GM19099 (cell line): Measurements from ENCODE around the gene SLC8B1.

Source experiments
- POLR2A ChIP-seq: IDR thresholded peaks from 3 replicates; pipeline ENCODE4 v1.6.1; 2011; ENCODE audit warnings: low read depth; ENCODE audit not compliant: insufficient read length; ENCODE audit errors: extremely low read depth

Gene SLC8B1

DNA sequence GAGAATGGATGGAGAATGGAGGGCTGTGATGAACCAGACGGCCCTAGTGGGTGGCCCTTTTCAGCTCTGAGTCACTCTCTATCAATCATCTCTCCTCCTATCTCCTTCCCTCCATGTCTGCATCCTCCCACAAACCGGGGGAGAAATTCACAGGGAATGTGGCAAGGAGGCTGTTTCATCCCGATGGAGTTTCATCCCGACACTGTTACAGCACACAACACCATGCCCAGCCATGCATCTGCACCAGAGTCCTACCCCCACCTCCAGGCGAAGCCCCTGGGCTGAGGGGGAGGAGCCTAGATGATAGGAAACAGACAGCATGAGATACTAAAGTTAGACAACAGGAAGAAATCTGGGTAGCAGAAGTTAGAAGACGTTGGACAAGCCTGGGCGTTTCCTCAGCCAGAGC is 20.8 kb downstream of the SLC8B1 start:
- no peak for TF ChIP-seq POLR2A

DNA sequence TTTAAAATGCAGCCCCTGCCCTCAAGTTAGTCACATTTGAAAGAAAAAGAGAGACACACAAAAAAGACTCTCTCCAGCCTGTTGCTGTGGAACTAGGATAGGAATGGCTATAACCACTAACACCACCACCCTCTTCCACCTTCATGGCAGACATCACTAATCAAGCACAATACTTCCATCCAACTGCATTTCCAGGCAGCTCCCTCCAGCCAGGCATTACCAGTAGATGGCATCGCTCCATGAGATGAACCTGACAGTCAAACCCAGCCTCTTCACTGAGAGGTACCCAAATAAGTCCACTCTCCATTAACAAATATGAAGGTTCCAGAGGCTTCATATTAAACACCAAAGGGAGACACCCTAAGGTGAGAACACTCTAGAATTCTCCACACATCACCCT is 24.4 kb downstream of the SLC8B1 start:
- no peak for TF ChIP-seq POLR2A

DNA sequence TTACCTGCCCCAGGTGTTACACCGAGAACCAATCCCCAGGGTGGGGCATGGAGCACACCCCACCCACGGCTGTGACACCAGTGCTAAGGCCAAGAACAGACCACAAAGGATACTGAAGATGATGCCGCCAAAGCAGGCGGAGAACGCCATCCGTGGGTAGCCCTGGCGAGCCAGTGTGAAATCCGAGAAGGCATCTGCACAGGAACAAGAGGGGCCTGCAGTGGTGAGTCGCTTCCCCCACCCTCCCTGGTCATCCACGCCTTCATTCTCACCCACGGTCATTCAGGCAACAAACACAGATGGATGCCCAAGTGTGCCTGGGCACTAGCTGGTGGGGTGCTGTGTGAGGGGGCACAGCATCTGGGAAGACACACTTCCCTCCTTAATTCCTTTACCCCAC is 28.5 kb downstream of the SLC8B1 start:
- TF ChIP-seq POLR2A: no peak

DNA sequence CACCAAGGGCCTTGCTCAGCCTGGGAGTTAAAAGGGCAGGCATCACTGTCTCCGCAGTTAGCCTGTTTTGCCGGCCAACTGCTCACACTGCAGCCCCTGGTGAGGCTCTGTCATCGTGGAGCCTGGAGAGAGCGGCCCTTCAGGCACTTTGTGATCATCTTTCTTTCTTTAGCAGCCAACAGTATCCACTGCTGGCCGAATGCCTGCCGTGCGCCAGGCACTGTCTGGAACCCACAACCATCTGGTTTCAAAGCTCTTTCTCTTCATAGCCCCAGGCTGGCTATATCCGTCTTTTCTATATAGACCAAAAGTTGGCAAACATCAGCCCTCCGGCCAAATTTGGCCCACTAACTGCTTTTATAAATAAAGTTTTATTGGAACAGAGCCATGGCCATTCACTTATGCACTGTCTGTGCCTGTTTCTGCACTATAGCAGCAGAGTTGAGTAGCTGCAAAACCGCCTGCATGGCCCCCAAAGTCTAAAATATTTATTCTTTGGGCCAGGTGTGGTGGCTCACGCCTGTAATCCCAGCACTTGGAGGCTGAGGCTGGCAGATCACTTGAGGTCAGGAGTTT is 29.5 kb downstream of the SLC8B1 start:
- no peak for TF ChIP-seq POLR2A

DNA sequence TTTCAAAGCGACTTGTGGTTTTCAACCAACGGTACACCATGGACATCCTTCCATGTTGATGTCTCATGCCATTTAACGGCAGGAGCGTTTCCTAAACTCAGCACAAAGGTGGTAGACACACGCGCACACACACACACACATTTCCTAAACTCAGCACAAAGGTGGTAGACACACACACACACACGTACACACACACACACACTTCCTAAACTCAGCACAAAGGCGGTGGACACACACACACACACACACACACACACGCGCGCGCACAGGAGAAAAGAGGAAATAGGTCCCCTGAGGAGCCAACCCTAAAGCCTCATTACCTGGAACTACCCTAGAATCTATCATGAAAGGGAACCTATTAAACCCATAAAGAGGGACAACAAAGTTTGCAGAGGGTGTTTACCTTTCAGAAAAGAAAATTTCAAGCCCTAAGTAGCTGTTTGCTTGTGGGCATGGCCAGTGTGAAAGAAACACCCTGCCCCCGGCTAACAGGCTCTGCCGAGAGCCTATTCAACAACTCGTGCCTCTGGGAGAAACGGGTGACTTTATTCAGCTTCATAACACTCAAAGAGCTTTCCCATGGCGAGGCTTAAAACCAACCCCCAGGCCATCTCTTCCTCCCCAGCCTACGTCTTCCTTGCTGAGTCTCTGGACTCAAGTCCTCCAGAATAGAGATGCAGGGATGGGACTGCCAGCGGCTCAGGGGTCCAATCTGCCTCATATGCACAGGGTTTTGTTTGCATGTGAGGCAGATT is 31.8 kb downstream of the SLC8B1 start:
- TF ChIP-seq POLR2A: no peak

DNA sequence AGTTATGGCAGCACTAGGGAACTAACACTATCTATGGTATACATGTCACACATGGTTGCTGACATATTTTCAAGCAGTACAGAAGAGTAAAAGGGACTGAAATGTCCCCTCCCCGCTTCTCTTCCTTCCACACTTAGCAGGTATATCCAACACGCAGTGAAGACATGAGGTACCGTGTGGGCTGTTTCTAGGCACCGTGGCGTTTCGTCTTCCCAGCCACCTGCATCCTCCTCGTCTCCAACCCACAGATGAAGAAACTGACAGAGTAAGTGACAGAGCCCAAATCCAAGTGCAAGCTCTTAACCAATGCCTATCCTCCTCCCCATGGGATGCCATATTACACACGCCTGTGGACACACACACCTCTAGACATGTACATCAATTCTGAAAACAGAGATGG is 32.4 kb downstream of the SLC8B1 start:
- TF ChIP-seq POLR2A: no peak

DNA sequence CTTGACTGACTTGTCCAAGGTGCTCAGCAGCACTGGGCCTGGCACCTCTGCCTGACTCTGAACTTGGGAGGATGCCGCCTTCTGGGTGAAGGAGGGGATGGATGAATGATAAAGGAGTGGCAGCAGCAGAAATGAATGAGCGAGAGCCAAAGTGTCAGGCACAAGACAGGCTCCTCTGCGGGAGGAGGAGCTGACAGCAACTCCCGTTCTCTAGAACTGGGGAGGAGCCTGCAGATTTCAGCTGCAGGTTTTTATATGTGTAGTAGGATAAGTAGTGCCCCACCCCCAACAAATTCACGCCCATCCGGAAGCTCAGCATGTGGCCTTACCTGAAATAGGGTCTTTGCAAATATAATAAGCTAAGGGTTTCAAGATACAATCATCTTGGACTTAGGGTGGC is 33.1 kb downstream of the SLC8B1 start:
- no peak for TF ChIP-seq POLR2A

DNA sequence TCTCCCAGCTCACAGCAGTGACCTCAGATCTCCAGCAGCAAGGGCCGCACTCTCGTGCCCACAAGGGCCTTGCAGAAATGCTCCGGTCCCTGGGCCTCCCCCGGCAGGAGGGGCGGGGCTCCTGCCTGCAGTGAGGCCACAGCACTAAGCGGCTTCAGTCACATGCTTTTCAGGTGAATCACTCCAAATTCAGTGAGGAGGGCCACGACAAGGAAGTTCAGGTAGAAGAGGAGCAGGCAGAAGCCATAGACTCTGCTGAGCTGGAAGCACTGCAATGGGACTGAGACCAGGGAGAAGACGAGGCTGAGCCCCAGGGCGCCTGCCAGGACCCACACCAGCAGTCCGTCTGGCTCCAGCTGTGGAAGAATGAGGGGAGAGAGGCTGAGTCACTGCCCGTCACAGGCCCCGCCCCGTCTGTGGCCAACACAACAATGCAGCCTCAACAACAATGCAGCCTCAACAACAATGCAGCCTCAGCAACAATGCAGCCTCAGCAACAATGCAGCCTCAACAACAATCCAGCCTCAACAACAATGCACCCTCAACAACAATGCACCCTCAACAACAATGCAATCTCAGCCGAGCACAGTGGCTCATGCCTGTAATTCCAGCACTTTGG is 35.2 kb downstream of the SLC8B1 start:
- TF ChIP-seq POLR2A: no peak

DNA sequence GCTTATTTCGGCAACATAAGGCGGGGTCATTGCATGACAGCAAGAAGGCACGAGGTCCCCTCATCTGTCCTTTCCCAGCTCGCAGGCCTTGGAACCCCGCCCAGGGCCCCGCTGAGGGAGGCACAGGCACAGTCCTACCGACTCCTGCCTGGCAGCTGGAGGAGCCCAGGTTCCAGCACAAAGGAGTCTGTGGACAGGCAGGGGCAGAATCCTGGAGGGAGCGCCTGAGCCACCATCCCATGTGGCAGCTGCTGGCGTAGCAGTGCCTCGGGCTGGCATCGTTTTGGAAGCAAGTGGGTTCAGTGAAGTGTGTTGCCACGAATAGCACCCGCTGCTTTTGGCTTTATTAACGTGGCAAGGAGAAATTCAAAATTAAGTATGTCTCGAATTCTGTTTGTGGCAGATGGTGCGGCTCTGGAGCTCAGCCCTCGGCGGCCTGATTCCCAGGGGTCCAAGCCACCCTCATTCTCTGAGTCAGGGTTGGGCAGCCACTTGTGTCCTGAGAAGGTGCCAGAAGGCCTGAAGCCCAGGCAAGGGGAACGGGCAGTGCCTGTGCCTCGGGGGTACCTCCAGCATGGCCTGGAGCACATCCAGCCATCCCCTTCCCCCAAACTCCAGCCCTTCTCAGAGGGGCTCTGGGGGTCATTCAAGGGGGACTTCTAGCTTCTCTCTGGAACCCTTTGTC is 35.9 kb downstream of the SLC8B1 start:
- TF ChIP-seq POLR2A: no peak

DNA sequence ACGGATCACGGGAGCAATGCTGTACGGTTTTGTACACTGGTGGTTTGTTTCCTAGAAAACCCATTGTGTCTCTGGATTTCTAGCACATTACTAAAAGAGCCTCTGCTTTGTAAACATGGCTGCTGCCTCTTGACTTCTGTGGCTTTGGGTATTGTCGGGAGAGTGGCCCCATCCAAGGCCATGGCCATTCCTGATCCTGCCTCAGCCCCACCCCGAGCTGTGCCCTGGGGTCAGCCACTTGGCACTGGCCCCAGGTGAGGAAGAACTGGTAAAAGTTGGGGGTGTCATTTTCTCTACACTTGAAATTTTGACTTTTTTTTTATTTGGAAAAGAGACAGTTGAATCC is 36.5 kb downstream of the SLC8B1 start:
- TF ChIP-seq POLR2A: no peak

DNA sequence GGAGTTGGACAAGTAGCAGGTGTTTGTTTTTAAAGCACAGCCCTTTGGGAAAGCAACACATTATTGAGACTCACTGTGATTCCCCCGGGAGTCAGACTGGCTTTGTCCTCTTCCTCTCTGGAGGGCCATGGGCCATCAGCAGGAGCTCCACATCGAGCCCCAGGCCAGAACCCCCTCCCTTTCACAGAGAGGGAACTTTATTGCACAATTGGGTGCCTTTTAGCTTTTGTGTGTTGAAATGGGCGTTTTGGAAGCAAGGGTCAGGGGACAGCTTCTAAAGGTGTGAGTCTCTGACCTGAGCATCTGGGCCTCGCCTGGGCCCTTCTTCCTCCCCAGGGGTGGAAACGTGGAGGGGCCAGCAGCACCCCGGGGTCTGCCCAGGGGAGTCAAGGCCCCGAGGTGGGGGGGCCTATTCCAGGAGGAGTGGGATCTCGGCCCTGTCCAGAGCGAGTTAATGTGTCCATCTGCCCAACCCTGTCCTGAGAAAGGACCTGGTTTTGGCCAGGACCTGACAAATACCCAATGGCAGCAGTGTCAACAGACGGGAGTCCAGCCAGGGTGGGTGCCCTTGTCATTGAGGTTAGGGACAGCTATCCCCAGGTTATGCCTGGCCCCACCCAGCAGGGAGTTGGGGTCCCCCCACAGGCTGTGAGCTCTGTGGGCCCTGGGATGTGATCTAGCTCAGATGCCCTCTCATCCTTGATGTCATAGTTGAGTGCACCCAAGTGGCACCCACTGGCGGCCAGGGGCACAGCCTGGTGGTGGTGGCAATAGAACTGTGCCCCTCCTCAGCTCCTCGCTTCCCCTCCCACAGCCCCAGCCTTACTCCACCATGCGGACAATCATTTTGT is 37.1 kb downstream of the SLC8B1 start:
- no peak for TF ChIP-seq POLR2A

DNA sequence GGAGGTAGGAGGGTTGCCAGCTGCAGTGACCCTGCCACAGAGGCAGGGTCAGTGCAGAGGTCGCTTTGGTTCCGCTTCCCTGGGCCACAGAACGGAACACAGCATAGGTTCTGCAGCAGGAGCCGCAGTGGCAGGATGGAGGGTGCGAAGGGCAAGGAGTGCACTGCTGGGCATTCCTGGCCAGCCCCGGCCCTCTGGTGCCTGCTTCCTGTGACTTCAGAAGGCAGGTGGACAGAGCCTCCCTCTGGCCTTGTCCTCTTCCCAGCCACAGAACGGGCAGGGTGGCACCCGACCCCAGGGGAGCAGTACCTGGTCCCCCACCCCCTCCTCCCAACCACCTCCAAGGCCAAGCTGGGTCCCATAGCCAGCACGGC is 37.7 kb downstream of the SLC8B1 start:
- TF ChIP-seq POLR2A: no peak

DNA sequence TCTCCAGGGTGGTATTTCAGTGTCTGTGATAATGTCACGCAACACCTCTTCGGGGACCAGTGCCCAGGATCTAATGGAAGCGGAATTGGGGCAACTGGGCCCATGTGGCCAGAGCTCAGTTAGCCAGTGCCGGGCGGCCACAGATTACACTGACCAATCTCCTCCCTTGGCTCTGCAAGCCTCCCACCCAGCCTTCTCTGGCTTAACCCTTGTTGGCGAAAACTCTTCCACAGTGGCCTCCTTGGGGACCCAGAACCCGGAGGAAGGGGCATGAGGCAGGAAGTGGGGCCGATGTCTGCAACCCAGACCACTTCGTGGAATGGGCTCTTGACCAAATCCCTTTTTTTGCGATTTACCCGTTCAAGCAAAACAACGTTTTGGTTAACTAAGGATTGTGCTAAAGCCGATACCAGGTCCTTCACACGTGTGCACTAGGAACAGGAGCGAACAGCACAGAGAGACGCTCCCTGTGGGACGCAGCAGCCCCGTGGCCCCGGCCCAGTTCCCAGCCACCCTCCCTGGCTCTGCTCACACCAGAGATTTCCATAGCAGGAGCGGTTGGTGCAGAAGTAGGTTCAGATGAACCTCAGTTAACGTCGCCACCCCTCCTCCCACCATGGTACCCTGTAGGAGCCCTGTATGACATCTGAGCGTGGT is 38.2 kb downstream of the SLC8B1 start:
- TF ChIP-seq POLR2A: no peak

DNA sequence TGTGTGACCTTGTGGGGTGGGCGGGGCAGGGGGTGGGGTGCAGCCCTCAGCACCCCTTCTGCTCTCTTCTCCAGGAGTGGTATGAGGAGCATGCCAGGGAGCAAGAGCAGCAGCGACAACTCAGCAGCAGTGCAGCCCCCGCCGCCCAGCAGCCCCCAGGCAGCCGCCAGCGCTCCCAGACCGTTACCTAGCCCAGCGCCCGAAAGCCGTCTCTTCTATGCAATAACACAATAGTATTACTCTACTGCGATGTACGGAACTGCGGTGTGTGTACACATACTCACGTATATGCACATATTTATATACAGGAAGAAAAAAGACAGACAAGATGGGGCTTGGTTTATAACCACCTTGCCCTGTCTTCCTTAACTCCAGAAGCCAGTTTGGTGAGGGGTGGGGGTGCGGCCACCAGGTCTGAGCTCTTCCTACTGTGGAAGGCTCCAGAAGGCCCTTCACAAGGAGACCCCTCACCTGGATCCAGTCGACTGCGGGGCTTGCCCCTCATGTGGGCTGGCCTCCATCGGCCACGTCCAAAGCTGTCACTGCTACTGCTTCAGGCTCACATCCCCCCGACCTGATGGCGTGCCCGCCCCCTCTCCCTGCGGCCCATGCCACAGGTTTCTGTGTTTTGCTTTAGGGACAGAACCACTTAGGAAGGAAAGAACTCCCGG is 38.9 kb downstream of the SLC8B1 start:
- TF ChIP-seq POLR2A: no peak
